Left colon (tissue), 2 donors: Measurements from ENCODE around the gene UTP25. TPM values are rescaled to one million over a fixed set of nuclear protein-coding genes. Genes with fewer than 3 reads are reported as not detected.

Source experiments
- ATAC-seq: fragments of 200-7000 bp; cut with Tn5 transposase; one replicate; pipeline ENCODE4 v1.9.1; 2020; ENCODE audit warnings: mild to moderate bottlenecking, moderate library complexity
- DNase-seq, 2 donors: peaks; one replicate each; pipeline ENCODE4 v3.0.0-alpha.2; 2020
- intact Hi-C, 2 donors: fragments of 100-400 bp; cut with DNase I in 1 of 2; cut with micrococcal nuclease in 1 of 2; formaldehyde crosslinking; loops; one replicate each; pipeline versions ENCODE4 v1.11.2 to v1.14.0; 2022; cut with DNase I, micrococcal nuclease
- total RNA-seq, 2 donors: library from RNA; stranded (reverse); fragmentation: NEBNext Ultra II Directional; extraction: Animal tissue kit (Norgen Biotek cat#: 25700); gene quantifications; one replicate each; pipeline ENCODE4 v1.2.1, GENCODE V29; 2021
- donor health status: DM: no; HTN: no; CAD: no.
- donor health status: DM: yes; HTN: yes; CAD: no.

UTP25 gene
- total RNA-seq, 2 donors from 2014 or later = 4.8 to 6.2 TPM

DNA sequence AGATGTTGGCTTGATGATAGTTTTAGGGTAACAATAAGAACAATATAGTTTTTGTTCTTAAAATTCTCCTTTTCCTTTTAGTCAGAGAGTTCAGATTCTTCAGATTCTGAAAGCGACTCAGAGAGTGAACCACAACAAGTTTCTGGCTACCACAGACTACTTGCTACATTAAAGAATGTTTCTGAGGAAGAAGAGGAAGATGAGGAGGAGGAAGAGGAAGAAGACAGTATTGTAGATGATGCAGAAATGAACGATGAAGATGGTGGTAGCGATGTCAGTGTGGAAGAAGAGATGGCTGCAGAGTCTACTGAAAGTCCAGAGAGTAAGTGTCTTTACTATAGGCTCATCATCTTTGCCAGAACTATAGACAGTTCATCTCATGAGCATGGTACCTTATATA is 3.0 kb downstream of the UTP25 start:
- ATAC-seq (no peak), DNase-seq (no peak)
- intact Hi-C loops = no loop called here

DNA sequence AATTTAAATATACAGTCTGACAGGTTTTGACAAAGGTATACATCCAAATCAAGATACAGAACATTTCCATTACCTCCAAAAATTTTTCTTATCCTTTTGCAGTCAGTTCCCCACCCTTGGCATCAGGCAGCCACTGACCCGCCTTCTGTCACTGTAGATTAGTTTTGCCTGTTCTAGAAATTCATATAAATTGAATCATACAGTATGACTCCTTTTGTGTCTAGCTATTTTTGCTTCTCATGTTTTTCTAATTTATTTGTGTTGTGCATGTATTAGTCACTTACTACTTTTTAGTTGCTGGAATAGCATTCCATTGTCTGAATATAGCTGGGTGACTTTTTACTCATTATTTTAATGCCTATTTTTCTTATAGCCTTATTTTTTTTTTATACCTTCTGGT is 3.8 kb downstream of the UTP25 start:
- DNase-seq = no peak
- intact Hi-C loops = no loop called here
- ATAC-seq = no peak

DNA sequence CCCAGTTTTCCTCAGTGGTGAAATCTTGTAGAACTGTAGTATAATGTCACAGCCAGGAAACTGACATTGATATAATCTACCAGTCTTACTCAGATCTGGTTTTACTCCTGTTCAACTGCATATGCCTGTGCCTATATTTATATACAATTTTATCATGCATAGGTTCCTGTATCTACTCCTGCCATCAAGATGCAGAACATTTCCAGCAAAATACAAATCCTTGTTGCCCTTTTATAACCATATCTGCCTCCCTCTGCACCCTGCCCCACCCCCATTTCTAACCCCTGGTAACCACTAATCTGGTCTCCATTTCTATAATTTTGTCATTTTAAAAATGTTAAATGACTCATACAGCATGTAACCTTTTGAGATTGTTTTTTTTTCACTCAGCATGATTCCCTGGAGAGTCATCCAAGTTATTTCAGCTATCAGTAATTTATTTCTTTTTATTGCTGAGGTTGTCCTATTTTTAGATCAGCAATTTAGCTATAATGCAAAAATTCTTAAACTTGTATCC is 8.1 kb downstream of the UTP25 start:
- no peak for DNase-seq
- intact Hi-C loops = no loop called here
- no peak for ATAC-seq

DNA sequence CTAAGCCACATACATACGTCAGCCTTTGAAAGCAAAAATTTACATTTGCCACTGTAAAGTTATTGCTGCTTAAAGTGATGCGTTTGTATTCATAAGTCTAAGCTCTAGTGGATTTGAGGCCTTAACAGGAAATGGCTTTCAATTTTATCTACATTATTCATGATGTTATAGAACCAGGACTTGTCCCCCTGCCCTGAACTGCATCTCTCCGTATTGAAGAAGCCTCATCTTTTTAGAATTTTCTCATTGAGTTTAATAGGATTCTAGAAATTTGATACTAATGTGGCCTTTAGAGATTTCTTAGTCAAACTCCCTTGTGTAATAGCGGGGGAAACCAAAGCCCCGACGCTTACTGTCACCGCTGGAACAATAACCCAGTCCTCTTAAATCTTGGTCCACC is 9.9 kb downstream of the UTP25 start:
- no peak for DNase-seq
- intact Hi-C loops = no loop called here
- no peak for ATAC-seq

DNA sequence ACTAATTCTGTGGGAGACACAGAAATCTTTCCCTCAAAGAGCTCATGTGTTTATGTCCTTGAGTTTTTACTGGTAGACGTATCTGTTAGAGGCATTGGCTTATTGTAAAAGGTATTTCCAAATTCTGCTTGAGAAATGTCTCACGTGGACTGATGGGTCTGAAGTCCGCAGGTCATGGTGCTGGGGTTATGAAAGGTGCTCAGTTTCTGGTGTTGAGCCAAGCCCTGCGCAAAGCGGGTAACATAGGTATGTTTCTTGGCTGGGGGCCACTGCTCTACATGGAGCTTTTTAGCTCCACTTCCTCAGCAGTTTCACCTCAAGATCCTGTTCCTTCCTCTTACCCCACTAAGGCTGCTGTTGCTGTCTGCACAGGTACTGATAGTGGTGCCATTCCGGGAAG is 10.8 kb downstream of the UTP25 start:
- intact Hi-C loops = no loop called here
- ATAC-seq (no peak), DNase-seq (no peak)

DNA sequence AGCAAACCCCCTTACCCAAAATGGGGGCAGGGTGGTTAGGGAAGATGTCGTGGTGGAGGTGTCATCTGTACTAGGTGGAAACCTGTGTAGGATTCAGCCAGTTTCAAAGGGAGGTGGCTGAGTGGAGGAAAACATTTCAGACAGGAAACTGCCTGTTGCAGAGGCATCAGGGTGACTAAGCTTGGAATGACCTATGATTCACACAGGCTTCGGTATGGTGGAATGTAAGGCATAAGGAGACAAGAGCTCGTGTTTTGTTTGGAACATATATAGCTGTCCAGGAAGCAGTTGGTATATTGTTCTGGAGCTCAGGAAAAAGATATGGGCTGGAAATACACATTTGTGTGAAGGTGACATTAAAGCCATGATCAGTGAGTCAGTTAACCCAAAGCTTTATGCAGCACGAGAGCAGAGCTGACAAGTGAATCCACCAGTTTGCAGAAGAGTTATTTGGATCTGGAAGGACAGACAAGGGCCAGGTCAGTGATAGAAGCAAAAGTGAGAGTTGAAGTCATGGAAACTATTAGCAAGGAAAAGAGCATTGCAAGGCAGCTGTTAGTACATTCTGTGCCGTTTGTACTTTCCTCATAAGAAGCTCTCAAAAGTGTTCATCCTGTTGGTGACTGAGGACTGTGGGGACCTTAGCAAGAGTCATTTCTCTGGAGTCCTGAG is 12.2 kb downstream of the UTP25 start:
- ATAC-seq (peak; percentile 46), DNase-seq (no peak)
- intact Hi-C loops = no loop called here

DNA sequence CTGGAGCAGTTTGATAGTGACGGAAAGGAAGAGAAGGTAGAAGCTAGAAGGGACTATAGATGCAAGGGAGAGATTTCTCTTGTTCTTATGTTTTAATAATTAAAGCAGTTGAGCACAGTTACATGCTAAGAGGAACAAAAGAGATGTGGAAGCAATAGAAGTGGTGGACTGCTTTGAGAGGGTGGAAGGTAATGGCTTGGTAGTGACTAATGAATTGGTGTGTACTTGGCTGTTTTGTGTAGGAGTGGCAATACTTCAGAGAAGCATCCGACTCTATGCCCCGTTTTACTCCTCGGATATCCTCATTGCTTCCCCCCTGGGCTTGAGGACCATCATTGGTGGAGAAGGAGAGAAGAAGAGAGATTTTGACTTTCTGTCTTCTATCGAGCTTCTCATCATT is 12.8 kb downstream of the UTP25 start:
- DNase-seq (no peak), ATAC-seq (no peak)
- intact Hi-C loops = no loop called here

DNA sequence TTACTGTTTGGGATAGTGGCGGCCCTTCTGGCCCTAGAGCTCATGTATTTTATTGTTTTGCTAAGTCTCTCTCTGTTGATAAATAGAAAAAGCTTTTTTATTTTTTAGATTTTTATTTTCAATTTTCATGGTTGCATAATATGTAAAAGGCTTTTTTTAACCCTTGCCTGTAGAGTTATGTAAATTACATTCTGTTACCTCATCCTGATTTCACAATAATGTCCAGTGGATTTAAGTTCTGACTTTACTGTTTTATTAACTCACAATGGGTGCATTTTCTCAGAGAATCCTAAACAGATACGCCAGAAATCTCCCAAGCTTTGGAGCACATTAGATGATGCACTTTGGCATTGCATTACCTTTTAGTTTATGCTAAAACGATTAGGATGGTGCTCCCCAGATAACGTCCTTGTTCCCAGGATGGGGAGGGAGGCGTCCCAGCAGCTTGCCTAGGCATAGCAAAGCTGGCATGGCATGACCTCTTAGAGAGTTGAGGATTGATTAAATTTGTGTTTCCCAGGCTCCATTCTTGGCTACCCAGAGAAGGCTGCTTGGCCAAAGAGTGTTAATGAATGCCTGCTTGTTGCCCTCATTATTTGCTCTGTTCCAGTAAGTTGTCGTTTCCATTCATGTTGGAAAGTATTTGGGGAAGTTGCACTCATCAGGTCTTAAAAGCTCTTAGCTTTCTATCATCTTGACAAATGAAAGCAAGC is 17.1 kb downstream of the UTP25 start:
- DNase-seq = no peak
- ATAC-seq = no peak
- intact Hi-C loops = no loop called here

DNA sequence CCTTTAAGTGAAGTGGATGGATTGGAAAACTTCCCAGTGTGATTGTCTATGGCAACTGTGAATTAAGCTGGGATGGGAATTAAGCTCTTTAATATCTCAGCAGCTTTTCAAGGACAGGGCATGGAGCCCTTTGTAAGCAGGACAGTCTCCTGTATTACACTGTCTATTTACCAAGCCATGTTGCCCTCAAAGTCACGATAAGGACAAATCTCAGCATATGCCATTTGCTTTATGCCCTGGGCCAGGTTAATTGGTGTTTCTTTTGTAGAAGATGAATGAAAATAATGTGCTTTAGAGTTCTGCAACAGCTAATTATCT is 17.6 kb downstream of the UTP25 start:
- ATAC-seq (no peak), DNase-seq (no peak)
- intact Hi-C loops = no loop called here

DNA sequence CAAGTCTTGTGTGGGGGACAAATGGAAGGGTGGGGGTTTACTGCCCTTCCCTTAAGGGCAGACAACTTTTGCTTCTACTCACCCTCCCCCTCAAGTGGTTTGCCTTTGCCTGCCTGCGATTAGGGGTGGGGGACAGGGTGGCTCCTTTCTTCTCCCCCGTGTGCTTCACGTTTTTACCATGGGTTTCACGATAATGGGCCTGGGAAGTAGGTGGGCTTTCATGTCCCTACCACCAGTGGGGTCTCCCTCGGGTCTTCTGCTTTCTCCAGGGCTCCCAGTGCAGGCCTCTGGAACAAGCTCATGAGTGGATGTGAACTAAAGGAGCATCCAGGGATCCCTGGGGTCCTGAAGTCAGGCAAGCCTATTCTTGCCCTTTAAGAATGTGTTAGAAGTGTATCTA is 21.6 kb downstream of the UTP25 start:
- DNase-seq (no peak), ATAC-seq (no peak)
- intact Hi-C loops = no loop called here

DNA sequence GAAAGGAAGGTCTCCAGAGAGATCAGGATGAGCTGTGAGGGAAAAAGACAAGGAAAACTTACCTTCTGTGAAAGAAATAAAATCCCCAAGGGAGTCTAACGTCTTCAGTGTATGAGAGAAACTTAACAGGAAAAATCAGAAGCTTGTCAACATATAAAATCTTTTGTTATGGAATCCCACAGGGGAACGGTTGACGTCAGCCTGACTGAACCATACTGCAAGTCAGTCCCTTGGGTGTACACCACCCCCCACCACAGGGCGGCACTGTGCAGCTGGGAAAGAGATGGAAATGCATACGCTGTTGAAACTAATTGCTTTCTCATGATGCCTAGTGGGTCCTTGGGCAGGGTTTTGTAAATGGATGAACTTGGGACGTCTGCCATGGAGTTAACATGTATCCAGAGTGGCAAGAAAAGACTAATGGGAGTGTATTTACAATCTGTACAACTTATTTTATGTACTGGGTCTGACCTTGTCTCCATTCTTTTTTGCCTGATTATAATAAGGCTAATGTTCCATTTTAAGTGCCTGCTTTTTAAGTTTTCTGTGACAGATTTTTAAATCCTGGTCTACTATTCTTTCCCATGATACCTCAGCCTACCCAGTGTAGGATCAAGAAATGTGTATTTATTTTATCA is 22.7 kb downstream of the UTP25 start:
- peak; percentile 38 for ATAC-seq
- intact Hi-C loops = no loop called here
- peak in 1 of 2 donors; percentile 22 for DNase-seq

DNA sequence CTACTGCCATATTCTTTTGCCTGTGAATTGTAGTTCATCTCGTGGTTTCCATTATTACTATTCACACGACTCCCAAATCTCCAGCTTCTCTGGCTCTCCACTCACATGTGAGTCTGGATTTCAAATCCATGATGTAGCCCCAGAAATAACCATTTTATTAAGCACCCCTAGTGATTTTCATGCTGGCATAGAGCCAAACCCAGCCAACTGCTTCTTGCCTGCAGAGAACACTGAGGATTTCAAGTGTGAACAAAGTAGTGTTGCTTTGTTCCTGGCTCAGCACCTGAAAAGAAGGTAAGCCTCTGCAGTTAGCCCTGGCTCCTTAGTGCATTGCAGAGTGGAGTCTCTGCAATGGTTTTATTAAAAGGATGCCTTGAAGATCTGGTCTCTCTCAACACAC is 25.9 kb downstream of the UTP25 start:
- ATAC-seq = no peak
- intact Hi-C loops = no loop called here

DNA sequence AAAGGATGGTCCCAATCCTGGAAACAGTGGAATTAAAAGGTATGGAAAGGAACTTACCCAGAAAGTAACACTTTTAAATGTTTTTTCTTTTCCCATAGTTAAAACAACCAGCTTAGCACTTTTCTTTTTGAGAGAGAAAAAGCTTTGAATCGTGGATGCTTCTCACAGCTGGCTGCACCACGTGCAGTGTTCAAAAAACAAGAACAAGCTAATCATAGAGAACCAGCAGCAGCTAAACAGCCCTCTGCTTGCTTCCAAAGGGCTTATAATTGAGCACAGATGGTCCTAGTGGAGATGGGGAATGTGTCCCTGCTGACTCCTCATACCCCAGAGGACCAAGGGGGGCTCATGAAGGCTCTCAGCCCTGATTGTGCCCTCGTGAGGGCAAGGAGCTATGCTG is 26.4 kb downstream of the UTP25 start:
- DNase-seq (no peak), ATAC-seq (no peak)
- intact Hi-C loops = no loop called here

More for the DNA sequence above, 25.9 kb downstream of the UTP25 start:
- no peak for DNase-seq

DNA sequence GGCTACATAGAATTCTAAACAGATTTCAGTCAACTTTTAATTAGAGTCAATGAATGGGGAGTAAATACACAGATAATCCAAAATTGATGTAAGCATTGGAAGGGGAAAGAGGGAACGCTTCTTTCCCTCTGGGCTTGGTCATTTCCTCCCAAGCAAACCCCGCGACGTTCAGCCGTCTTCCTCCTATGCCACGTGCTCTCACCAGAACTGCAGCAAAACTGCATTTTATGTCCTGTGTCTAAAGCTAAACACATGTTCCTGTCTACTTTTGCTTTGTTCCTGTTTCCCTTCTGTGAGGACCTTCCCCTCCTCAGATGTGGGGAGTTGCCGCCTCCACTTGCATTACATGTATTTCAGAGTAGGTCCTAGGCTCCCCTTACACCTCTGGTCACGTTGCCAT is 27.2 kb downstream of the UTP25 start:
- ATAC-seq (no peak), DNase-seq (no peak)
- intact Hi-C loops = no loop called here

DNA sequence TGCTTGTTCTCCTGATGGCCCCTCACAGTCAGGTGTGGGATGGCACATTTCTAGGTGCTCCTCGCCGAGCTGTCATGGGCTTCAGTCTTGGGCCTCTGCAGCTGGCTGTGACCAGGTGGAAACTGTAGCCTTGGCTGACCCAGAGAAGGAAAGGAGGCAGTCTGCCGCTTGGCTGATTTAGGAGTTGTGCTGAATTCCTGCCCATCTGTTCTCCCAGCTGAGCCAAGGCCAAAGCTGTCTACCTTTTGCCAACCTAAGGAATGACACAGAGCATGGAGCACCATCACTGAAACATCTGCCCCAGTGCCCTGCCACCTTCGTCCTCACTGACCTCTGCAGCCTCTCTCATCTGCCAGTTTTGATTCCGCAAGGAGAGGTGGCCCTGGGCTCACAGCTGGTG is 27.9 kb downstream of the UTP25 start:
- ATAC-seq (no peak), DNase-seq (no peak)
- intact Hi-C loops = no loop called here

DNA sequence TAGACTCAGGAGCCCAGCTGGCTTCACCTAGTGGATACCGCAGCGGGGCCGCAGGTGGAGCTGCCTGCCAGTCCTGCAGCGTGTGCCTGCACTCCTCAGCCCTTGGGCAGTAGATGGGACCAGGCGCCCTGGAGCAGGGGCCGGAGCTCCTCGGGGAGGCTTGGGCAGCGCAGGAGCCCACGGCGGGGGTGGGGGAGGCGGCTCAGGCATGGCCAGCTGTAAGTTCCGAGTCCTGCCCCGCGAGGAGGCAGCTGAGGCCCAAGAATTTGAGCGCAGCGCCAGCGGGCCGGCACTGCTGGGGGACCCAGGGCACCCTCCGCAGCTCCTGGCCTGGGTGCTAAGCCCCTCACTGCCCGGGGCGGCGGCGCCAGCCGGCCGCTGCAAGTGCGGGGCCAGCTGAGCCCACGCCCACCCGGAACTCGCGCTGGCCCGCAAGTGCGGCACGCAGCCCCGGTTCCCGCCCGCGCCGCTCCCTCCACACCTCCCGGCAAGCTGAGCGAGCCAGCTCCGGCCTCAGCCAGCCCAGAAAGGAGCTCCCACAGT is 30.9 kb downstream of the UTP25 start:
- intact Hi-C loops = no loop called here
- ATAC-seq (no peak), DNase-seq (no peak)

DNA sequence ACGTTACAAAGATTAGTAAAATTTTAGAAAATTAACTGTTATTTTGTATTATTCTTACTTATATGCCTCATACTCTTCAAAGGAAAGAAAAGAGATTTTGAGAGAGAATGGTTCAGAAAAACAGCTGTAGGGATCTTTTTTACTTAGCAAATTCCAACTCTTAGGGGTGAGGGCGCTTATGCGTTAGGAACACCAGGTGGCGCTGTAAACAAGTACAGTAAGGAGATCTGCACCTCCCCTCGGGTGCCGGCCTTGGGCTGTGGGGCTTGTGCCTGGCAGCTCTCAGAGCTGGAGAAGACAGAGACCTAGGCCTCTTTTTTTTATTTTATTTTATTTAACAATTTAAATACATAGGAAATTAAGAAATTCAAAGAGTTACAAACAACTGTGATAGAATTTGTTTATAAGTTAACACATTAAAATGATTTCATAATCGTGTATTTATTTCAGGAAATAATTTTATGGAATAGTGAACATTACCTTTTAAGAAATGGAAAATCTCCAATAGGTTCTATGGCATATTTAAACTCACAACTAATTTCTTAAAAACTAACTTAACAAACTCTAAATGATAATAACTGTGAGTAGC is 32.6 kb downstream of the UTP25 start:
- intact Hi-C loops = loop anchor here in 1 of 2 donors (5.0 kb wide), 1 partner anchor 127 kb away; no protein-coding TSS in a partner anchor

DNA sequence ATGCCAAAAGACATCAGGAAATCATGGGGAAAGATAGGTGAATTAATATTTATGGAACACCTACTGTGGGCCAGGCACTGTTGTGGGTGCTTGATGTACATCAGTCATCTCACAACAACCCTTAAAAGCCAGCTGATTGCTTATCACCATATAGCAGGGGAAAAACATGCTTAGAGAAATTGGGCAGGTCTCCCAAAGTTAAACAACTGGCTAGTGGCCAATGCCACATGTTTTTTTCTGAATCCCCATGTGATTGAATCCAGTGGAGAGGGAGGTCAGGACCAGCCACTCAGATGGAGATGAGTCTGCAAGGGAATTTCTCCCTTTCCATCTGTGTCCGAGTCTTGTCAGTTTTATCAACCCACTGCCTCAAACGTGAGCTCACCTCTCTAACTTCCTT is 33.5 kb downstream of the UTP25 start:
- DNase-seq = no peak
- no peak for ATAC-seq
- intact Hi-C loops = loop anchor here in 1 of 2 donors (5.0 kb wide), 1 partner anchor 126 kb away; no protein-coding TSS in a partner anchor

More for the DNA sequence above, 32.6 kb downstream of the UTP25 start:
- peak; percentile 51 to 78 for DNase-seq
- ATAC-seq = peak; percentile 87
